OCI-LY1 (cell line): Measurements from ENCODE around the gene IL1RAP.

ENCODE experiments used
- EZH2 ChIP-seq: fragments of 200-600 bp; sonication (generic), shearing (Covaris generic); IDR thresholded peaks from 2 replicates; pipeline ENCODE4 v1.8.0; 2017; ENCODE audit warnings: borderline replicate concordance, mixed run types, mild to moderate bottlenecking, antibody characterized with exemption, low read length, moderate library complexity, mixed read lengths
- TF ChIP-seq, protein P1 (sequence below): fragments of 200-600 bp; sonication (generic), shearing (Covaris generic); IDR thresholded peaks from 2 replicates; pipeline ENCODE4 v1.5.1; 2017; ENCODE audit warnings: mild to moderate bottlenecking, antibody characterized with exemption, low read length, moderate library complexity, mixed read lengths

- TF ChIP-seq, protein P1, sequence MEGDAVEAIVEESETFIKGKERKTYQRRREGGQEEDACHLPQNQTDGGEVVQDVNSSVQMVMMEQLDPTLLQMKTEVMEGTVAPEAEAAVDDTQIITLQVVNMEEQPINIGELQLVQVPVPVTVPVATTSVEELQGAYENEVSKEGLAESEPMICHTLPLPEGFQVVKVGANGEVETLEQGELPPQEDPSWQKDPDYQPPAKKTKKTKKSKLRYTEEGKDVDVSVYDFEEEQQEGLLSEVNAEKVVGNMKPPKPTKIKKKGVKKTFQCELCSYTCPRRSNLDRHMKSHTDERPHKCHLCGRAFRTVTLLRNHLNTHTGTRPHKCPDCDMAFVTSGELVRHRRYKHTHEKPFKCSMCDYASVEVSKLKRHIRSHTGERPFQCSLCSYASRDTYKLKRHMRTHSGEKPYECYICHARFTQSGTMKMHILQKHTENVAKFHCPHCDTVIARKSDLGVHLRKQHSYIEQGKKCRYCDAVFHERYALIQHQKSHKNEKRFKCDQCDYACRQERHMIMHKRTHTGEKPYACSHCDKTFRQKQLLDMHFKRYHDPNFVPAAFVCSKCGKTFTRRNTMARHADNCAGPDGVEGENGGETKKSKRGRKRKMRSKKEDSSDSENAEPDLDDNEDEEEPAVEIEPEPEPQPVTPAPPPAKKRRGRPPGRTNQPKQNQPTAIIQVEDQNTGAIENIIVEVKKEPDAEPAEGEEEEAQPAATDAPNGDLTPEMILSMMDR: no peak
- TF ChIP-seq EZH2: no peak
Observed at GRCh38 chr3:190495354-190495753, 18.5 kb upstream of the IL1RAP start.
